Thyroid gland (tissue), 4 donors: ENCODE results near the gene SPRED2.

ENCODE experiments used
- CTCF ChIP-seq, 6 experiments: fragments of 200-600 bp in 3 of 6; fragments of 450-650 bp in 3 of 6; sonication (generic) in 3 of 6; IDR thresholded peaks; one replicate each; pipeline ENCODE4 v1.5.1; 2016 to 2019; ENCODE audit warnings: antibody characterized with exemption in 6 of 6, mild to moderate bottlenecking in 2 of 6, inconsistent platforms in 1 of 6, moderate library complexity in 1 of 6
- POLR2A ChIP-seq, 2 donors: fragments of 450-650 bp; IDR thresholded peaks; one replicate each; pipeline ENCODE4 v1.6.1; 2017; ENCODE audit warnings: antibody characterized with exemption in 2 of 2, mild to moderate bottlenecking in 2 of 2, moderate library complexity in 1 of 2

- TF ChIP-seq CTCF (IDR thresholded peaks at IDR 0.05) (no peak), POLR2A (IDR thresholded peaks at IDR 0.05) (no peak)
Observed at GRCh38 chr2:65329525-65329924, 102.9 kb downstream of the SPRED2 start.
